Measurements from ENCODE around the gene KRT13.
A peak's percentile ranks its signal among the peaks of the same experiment; 100 is the strongest.
"Not testable (repeated sequence)": the region's sequence is repeated elsewhere in the genome, so short reads cannot be mapped to it uniquely, and the experiment has no call there.

Gene KRT13

DNA sequence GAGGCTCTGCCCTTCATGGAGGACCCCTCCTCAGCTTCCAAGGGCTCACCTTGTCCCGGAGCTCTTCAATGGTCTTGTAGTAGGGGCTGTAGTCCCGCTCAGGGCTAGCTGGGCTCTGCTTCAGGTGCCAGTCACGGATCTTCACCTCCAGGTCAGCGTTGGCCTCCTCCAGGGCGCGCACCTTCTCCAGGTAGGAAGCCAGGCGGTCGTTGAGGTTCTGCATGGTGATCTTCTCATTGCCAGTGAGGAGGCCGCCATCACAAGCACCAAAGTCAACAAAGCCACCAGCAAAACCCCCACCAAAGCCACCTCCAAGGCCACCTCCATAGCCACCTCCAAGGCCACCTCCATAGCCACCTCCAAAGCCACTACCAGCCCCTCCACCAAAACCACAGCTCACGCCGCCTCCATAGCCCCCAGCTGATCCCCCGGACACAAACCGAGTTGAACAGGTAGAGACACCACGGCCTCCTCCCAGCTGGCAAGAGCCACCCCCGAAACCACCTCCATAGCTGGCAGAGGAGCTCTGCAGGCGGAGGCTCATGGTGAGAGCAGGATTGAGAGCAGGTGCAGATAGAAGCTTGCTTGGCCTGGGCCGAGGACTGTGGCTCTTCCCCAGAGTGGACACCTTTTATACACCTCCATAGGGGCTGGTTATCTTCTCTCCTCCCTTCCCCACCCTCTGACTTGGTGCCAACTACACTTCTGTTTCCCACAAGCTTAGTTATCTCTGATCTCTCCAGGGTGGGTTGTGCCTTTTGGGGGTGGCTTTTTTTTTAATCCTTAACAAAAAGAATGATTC, at the start of gene KRT13:
TSS of gene KRT13 (minus strand) at position 606 of the 802 bp plus-strand sequence. CDS start at position 544, 62 bp downstream.
- no peak for DNase-seq

DNA sequence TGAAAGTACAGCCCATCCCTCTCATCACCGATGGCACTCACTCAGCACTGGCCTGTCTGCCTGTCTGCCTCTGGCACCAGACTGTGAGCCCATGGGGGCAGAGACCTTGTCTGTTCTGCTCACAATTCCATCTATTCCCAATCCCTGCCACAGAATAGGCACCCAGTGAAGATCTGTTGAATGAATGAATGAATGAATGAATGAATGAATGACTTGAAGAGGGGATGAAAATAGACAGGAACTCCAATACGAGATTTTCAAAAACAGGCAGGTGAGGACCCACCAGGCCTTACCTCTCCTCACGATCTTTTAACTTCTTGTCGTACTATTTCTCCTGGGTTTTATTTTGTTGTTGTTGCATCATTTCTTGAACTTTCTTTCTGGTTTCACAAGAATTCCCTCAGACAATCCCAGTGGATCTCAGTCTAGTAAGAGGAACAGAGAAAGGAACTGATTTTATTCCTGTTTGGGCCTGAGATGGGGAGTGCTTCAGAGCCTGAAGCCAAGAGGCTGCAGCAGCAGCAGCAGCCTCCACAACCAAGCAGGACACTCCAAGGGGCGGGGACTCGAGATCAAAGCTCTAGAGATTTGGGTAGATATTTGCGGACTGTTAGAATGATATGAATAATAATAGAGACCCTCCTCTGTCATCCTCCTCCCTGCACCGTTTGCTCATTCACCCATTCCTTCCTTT, 48.7 kb upstream of the KRT13 start:
- DNase-seq: no peak

DNA sequence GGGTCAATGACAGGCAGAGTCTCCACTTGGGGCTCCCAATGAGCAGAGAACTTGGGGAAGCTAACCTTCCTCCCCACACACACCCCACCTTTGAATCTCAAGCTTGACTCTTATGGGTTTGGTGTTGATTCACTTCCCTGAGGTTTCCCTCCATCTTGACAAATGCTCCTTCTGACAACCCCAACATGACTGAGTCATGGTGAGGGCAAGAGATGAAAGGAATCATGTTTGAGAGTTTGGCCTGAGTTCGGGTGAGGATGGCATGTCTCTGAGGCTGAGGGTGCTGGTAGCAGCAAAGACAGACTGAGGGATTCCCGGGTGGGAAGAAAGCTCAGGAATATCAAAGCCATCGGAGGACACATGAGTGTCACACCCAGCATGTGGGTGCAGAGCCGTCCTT, 47.8 kb upstream of the KRT13 start:
- DNase-seq: no peak

DNA sequence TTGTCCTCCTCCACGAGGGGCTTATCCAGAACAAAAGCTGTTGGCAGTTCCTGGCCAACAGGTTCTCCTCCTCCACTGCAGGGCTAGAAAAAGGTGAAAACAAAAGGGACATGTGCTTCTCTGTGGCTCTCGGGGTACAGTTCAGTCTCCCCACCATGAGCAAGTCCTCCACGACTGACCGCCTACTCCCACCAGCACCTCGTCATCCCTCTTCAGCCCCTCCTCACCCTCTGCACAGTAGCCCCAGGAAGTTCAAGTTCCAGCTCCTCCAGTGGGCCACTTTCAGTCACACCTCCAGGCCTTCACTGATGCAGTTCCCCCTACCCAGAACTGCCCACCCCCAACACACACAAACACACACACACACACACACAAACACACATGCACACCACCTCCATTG, 47.0 kb upstream of the KRT13 start:
- no peak for DNase-seq

DNA sequence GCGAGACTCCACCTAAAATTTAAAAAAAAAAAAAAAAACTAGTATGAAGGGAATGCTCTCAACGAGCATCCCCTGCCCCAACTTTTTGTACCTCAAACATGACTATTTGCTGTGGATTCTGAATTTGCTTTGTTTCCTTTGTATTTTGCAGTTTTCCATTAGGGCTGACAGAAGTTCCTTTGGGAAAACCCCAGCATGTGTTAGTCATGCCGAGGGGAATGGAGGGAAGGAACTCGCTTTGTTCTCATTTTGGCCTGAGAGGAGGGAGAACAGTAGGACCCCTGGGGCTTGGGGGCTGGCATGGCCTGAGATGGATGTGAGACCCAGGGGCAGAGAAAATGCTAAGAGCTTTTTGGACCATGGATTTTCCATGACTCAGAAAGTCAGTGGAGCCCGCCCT, 46.0 kb upstream of the KRT13 start:
- DNase-seq: no peak

DNA sequence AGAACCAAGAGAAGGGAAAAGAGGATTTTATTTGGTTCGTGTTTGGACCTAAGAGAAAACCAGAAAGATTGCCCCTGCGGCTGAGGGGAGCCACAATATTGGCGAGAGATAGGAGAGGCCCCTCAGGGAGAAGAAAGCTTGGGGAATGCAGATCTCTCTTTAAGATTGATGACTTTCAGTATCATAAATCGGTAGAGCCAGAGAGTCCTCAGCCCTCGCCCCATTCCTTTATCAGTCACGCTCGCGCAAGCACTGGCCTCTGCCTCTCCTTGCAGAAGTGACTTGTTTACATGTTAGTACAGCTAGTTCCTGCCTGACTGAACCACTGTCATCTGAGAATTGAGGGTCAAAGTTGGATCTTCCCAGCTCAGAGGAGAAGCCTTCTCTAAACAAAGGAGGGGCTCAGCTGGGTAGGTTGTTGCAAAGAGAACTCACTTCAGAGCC, 44.2 kb upstream of the KRT13 start:
- DNase-seq: no peak

DNA sequence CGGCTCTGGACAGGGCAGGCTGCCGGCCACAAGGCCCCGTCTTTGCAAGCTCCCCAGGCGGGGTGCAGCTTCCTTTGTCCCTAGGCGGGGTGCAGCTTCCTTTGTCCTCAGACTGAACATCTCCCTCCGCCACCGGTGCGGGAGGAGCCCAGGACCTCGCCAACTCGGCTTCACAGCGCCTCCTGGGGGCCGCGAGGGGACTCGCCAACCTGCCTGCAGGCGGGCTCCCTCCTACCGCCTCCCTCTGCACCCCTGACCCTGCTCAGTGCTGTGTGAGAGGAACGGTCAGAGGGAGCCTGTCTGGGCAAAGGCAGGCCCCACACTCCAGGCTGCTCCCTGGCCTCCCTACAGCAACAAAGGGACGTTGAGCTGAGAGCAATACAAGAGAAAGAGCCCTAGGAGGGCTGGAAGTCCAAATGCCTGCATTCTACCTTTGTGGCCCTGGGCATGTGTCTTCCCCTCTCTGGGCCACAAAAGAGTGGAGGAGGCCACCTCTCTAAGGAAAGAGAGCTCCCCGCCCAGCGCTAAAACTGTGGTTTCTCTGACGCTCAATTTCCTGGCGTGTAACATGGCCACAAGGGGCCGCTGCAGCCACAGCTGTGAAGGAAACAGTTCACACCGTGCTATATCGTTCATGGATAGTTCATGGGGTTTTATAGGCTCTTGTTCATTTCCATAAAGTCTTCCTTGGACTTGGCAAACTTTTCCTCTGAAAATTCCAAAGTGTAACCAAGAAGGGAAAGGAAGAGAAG, 43.6 kb upstream of the KRT13 start:
- peak; percentile 90 for DNase-seq

DNA sequence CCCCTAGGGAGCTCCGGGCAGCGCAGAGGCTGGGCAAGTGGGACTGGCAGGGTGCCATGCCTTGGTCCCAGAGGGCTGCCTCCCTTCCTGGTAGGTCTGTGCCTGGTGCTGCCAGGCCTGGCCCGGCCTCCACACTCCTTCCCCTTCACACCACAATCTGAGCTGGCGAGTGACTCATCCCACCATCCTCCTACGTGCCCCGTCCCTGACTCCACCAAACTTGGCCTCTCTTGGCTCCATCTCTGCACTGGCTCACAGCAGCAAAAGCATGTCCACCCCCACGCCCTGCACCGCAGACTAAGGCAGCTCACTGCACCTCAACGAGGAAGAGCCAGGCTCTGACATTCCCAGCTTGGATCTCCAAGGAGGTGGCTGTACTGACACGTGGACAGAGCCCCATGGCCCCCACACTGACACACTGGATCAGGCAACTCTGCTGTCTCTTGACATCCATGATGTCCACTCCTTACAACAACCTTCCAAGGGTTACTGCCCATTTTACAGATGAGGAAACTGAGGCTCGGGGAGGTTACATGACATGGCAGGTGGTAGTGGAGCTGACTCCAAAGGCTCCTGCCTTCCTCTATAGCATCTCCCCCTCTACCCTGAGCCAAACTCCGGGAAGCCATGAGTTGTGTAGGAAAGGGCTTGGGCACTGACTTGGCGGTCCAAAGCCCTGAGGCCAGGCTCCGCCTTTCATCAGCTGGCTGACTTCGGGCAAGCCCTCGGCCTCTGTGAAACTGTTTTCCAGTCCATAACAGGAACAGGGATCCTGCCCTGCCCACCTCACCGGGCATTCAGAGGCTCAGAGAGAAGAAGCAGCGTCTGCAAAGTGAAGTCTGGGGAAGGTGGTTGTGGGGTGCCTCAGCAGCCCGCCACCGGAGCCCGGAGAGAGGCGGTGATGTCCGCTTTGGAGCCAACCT, 42.8 kb upstream of the KRT13 start:
- peak; percentile 87 for DNase-seq

DNA sequence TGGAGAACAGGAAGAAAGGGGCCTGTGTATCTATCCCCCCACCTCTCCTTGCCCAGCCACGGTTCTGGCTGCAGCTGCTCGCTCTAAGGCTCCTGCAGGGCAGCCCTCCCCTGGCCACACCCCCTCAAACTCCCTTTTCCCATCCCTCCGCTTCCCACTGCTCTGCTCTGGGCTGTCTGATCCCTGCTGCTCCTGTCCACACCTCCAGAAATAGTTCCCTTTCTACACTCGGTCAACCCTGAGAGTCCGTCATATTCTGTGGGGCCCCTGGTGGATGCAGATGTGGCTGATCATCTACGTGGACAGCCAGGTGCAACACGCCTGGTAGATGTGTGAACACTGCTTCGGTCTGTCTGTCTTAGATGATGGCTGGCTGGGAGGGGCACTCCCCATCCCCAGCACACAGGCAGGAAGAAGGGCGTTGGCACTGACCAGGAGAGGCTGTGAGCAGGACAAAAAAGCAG, 42.0 kb upstream of the KRT13 start:
- DNase-seq: no peak

DNA sequence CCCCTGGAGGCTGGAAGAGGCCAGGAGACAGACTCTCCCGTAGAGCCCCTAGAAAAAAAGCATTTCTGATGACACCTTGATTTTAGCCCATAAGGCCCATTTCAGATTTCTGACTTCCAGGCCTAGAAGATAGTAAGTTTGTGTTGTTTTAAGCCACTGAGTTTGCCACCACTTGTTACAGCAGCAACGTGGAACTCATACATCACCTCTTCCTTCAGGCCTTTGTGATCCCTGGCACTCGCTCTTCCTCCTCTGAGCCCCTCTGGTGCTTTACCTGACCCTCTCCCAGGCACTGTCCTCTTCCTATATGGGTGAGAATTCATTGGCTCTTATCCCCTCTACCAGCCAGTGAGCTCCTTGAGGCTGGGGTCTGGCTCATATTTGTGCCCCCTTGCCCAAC, 41.4 kb upstream of the KRT13 start:
- no peak for DNase-seq

DNA sequence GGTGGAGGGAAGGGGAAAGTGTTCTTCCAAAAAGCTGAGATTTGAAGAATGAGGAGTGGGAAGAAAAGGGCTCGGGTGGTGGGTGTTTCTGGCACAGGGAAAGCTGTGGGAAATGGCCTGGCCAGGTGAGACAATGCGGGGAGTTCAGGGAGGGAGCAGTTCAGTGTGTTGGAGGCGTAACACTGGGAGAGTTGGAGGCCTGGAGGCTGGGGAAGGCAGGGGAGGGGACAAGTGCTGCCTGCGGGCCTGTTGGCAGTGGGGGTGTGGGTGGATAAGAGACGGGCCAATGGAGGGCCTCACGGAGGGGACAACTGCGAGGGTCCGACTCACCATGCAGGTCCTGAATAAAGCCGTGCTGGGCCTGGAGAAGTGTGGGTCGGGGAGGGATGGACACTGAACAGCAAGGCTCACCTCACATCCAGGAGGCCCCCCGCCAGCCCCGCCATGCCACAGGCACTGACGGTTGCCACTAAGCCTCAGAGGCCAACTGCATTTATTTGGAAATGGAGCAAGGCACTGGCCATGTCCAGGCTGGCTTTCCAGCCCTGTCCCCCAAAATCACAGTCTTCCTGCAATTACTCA, 40.5 kb upstream of the KRT13 start:
- DNase-seq: no peak

DNA sequence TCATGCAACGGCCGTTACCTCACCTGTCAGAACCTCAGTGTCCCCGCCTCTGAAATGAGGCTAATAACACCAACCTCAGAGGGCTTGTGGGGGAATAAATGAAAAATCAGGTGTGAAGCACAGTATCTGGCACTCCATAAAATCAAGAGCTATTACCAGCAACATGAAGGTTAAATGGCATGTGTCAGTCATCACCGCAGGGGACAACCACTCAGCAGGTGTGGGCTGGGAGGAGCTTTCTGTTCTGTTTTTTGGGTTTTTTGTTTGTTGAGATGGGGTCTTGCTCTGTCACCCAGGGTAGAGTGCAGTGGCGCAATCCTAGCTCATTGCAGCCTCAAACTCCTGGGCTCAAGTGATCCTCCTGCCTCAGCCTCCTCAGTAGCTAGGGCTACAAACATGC, 39.5 kb upstream of the KRT13 start:
- DNase-seq: no peak

DNA sequence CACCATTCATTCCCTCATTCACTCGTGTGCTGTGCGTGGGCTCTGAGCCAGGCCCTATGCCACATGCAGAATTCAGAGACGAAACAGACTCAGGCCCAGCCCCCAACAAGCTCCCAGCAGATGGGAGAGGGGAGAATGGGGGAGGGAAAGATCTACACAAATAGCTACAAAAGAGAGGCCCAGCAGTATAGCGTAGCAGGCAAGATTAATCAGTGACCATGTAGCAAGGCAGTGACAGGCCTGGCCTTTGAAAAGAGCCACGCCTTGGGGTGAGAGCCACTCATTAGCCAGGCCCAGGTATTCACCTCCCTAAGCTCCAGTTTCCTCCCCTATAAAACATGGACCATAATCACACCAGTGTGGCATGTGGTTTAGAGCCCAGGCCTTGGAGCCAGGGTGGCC, 39.1 kb upstream of the KRT13 start:
- no peak for DNase-seq

DNA sequence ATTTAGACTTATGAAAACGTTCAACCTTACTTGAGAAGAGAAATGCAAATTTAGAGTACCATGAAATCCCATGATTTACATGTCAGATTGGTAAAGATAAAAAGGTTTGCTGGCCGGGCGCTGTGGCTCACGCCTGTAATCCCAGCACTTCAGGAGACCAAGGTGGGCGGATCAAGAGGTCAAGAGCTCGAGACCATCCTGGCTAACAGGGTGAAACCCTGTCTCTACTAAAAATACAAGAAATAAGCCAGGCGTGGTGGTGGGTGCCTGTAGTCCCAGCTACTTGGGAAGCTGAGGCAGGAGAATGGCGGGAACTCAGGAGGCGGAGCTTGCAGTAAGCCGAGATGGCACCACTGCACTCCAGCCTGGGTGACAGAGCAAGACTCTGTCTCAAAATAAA, 37.4 kb upstream of the KRT13 start:
- DNase-seq: not testable (repeated sequence)

DNA sequence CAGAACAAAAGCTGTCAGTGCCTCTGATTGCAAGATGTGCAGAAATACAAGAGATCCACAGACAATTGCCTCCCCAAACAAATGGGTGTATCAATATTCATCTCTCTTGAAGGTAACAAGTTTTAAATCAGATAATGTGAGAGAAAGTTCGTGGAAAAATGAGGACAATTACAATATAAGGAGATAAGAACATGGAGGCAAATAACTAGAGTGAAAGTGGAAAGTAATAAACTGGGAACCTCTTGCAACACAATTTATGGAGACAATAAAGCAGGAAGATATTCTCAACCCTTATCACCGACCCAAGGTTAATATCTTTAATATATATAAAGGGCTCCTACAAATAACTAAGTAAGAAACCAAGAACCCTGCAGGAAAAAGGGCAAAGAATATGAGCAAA, 36.9 kb upstream of the KRT13 start:
- DNase-seq: no peak

DNA sequence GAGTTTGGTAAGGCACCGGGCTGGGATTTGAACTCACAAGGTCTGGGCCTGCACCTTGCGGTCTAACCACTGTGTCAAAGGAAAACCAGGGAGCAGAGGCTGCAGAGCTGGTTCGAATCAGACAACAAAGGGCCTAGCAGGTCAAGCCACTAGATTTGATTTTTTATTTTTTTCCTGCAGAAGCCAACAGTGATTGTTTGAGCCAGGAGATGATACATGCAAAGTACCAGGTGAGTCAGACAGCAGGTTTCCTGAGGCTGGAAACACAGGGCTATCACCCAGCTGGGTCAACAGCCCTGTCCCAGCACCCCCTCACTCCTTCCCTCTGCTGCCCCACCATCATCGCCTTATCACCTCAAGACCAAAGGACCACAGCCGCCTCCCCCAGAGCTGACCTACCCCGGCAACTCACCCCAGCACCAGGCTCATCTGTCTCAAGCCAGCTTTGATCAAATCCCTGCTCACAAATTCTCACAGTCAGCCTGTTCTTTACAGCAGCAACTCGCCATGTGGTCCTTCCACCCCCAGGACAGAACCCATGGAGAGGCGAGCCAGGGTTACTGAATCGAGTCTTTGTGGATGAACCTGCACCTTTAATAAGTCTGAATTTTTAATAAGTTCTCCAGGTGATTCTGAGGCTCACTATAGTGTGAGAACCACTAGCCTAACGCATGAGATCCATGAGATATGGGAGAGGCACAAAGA, 35.7 kb upstream of the KRT13 start:
- no peak for DNase-seq

DNA sequence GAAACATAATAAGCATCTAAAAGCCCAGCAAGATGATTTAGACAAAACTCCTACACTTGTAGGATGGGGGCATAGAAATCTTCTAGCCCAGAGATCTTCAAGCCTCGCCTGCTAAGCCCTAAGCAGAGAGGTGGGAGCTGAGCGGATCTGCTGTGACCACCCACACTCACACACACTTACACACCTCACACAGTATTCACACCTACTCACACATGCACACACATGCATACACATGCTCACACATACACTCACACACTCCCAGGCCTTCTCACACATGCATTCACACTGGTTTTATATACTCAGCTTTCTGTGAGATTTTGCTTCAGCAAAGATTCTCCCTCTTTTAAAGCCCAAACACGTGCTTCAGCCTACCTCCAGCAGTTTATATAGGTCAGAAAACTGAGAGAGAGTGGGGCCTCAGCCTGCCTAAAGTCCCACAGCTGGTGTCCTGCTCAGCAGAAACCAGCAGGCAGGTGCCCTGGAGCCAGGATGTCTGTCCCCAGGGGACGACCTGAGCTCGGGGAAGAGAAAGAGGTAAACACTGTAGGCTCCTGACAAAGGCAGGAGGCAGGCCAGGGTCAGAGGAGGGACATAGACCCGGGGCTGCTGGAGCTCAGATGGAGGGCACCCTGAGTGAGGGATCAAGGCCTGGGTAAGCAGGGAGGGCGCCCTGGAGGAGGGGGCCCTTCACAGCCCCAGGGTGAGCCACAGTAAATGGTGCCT, 34.7 kb upstream of the KRT13 start:
- no peak for DNase-seq

DNA sequence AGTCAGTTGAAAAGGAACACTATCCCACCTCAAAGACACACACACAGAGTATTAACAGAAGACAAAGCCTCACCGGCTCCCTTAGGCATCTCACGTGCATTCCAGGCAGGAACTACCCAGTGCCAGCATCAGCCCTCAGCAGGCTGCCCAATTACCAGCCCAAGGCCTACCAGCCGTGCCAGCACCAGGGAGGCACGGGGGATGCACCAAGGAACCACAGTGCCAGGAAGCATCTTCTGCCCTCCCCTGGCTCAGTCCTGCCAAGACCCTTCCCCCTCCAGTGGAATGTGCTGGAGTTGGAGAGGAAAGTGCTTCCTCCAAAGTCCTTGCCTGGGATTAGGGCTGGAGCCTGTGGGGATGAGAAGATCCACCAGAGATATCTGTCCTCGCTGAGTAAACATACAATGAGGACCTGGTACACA, 33.7 kb upstream of the KRT13 start:
- no peak for DNase-seq

DNA sequence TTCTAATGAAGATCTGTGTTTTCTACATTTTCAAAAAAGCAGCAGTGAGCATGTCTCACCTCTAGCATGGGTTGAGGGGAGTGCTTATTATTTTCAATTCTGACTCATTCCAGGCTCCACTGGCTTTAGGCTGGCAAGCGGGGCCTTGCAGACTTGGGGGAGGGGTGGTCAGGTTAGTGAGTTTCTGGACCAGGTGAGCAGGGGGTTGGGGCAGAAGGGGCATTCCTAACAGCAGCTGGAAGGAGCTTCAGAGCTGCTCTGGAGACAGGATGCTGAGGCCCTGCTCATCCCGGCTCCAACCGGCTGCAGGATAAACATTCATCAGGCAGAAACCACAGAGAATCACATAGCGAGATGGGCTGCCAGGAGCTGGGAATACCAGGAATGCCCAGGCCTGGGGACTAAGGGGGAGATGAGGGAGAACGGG, 33.2 kb upstream of the KRT13 start:
- no peak for DNase-seq

DNA sequence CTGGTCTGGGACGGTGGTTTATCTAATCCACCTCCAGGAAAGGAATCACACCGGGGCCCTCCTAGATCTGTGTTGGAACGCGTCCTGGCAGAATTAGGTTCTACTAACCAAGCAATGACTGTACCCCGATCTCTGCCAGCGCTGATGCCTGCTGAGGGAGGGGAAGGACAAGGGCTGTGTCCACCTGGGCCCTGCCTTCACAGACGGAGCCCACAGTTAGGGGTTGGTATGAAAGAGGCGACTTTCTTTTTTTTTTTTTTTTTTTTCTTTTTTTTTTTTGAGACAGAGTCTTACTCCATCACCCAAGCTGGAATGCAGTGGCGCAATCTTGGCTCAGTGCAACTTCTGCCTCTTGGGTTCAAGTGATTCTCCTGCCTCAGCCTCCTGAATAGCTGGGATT, 32.6 kb upstream of the KRT13 start:
- DNase-seq: no peak

DNA sequence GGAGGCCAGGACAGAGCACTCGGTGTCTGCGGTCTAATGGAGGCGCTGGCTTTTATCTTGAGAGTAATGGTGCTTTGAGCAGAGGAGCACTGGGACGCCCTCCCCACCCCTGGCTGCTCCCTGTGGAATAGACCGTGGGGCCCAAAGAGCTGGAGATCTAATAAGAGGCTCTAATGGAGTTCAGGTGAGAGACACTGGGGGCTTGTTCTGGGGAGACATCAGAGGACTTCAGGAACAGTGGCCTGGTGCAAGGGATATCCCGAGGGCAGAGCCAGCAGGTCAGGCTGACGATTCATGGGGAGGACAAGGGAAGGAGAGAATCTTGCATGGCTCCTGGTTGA, 32.2 kb upstream of the KRT13 start:
- DNase-seq: no peak
